ENCODE results near the gene NUMB.
"Not testable (repeated sequence)": the region's sequence is repeated elsewhere in the genome, so short reads cannot be mapped to it uniquely, and the experiment has no call there.

The NUMB gene

GRCh38 chr14:73463411-73463810 lies 5.1 kb upstream of the NUMB start:
- FAIRE-seq: no peak

DNA sequence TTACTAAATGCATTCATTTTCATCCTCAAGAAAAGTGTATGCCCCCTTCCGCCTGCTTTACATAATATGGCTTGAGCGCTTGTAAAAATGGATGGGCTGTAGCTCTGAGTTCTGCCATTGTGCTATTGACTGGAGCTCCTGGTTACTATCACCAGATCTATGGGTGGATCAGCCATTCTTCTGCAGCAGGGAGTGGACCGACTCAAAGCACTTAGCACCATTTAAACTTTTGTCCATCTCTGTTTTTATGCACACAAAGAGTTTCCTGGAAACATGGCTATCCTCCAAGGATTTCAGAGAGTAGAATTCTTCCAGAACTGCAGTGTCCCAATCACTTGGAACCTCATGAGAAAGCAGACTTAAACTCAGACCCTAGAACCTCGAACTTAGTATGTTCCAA lies 4.5 kb upstream of the NUMB start:
- FAIRE-seq: no peak

DNA sequence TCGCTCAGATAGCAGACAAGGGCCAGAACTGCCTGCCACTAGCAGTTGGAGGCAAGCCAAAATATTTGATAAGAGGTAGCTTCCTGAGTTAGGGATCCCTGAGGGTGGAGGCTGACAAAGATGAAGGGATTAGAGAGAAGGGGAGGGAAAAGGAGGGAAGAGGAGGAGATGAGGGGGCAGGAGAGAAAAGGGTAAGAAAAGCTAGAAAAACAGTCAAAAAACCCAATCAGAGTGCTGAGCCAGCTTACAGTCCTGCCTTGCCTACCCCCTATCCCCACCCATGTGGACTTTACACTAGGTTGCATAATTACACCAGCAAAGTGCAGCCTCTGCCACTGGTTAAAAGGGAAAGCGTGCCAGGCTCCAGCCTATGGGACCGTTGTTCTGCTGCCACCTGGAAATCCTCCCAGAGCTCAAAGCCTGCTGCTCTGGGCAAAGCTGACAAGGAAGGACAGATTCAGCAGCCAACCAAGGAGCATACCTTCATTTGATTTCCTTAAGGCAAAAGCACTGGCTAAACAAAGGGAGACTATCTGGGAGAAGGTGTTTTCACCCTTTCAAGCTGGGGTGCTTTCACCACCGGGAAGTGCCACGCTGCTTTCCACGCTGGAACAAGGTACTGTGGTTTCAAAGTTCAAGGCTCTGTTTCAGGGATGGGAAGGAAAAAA lies 3.8 kb upstream of the NUMB start:
- no peak for FAIRE-seq

DNA sequence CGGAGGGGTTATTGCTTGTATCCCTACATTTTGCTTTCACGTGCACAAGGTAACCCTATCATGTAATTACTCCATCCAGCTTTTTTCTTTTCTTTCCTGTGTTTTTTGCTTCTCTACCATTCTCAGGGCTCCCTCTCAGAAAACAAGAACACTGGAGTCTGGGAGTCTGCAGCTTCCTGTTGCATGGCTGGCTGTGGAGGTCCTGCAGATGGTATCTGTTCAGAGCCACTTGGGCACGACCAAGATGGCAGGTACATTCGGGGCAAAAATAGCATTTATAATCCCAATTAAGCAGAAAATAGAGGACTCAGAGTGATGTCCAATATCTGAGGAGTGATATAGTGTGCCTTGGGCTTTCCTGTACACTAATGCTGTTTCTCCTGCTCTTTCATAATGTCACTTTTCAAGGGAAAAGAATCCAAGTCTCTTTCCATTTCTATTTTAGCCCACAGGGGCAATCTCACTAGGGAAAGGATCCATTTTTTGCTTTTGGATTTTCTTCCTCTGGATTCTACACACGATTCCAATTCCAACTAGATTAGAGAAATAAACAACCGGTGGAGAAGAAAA lies 3.2 kb upstream of the NUMB start:
- FAIRE-seq: no peak

- FAIRE-seq: no peak
Observed at GRCh38 chr14:73460691-73461127, 2.4 kb upstream of the NUMB start.

DNA sequence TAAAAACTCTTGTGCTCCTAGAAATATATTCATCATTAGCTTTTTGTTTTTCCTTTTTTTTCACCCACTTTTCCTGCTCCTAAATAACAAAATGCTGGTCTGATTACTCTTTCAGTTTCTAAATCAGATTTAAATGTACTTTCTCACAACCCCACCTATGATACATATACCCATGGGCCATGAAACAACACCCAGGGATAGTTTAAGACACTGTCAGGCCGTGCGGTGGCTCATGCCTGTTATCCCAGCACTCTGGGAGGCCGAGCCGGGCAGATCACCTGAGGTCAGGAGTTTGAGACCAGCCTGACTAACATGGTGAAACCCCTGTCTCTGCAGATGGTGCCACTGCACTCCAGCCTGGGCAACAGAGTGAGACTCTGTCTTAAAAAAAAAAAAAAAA lies 1.6 kb upstream of the NUMB start:
- no peak for FAIRE-seq

- no peak for FAIRE-seq
Observed at GRCh38 chr14:73457924-73458182, 493 bp downstream of the NUMB start.

DNA sequence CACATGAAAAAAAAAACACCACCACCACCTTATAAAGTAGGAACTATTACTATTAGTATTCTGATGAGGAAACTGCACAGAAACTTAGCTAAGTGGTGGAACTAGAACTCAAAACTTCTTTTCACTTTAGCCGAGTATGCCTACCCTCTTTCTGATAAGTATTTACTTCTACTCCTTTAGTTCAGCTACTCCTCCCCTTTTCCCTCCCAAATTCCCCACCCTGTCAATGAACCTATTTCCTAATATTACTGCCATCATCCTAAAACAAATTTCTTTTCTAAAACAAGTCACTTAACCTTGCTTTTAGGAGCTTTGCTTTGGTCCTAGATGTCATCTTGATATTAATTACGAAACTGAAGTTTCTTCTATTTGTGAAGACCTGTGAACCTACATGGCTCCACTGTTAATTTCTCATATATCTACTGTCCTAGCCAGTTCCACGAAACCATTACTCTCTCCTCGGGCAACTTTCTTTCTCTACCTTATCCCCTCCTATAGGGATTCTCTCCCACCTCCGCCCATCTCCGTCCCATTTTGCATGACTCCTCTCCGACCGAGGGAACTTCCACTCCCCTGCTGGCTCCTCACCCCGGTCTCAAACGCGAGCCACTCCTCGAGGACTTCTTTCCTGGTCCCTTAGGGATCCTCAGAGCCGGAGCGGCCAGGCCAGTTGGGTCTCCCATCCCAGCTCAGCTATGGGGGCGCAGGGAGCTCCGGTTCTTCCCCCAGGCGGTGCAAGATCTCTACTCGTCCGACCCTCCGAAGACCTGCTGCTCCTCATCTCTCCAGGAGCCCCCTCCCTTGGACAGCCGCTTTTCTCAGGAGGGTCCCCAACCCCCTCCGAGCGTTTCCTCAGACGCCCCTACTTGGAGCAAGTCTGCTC lies 1.1 kb downstream of the NUMB start:
- no peak for FAIRE-seq

GRCh38 chr14:73455294-73455693 lies 3.1 kb downstream of the NUMB start:
- no peak for FAIRE-seq

- no peak for FAIRE-seq
Observed at GRCh38 chr14:73452341-73453186, 5.8 kb downstream of the NUMB start.

DNA sequence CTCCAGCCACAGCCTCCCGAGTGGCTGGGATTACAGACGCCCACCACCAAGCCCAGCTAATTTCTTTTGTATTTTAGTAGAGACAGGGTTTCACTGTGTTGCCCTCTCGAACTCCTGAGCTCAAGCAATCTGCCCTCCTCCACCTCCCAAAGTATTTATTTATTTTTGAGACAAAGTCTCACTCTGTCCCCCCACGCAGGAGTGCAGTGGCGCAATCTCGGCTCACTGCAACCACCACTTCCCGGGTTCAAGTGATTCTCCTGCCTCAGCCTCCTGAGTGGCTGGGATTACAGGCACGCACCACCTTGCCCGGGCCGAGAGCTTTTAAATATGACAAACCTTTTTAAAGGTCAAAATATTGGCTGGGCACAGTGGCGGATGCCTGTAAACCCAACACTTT lies 14.6 kb downstream of the NUMB start:
- no peak for FAIRE-seq

GRCh38 chr14:73441286-73441685 lies 17.1 kb downstream of the NUMB start:
- no peak for FAIRE-seq

GRCh38 chr14:73438993-73439392 lies 19.4 kb downstream of the NUMB start:
- peak; percentile 36 for FAIRE-seq

GRCh38 chr14:73437206-73437605 lies 21.1 kb downstream of the NUMB start:
- no peak for FAIRE-seq

DNA sequence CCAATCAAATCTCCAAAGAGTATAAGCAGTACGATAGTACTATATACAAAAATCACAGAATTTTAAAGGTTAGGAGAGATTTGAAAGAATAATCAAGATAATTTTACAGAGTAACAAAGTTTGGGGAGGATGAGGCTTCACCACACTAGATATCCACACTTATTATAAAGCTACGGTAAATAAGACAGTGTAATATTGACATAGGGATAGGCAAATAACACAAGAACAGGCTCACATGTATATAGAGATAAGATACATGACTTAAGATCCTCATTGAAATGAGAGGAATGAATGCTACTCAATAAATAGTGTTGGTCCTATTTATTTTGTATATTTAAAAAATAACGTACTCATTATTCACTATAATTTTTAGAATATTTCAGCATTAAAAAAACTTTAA lies 26.2 kb downstream of the NUMB start:
- no peak for FAIRE-seq

DNA sequence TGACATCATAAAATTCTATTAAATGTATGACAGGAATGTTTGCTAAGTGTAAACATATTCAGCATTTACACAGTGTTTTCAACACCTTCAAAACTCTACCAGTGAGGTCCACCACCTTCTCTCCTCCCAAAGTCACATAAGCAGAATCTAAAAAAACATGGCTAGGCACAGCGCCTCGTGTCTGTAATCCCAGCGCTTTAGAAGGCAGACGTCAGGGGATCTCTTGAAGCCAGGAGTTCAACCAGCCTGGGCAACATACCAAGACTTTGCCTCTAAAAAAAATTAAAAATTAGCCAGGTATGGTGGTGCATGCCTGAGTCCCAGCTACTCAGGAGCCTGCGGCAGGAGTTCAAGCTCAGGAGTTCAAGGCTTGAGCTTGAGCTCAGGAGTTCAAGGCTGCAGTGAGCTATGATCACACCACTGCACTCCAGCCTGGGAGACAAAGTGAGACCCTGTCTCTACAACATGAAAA lies 30.0 kb downstream of the NUMB start:
- FAIRE-seq: peak; percentile 76

- FAIRE-seq: no peak
Observed at GRCh38 chr14:73427516-73428264, 30.7 kb downstream of the NUMB start.

DNA sequence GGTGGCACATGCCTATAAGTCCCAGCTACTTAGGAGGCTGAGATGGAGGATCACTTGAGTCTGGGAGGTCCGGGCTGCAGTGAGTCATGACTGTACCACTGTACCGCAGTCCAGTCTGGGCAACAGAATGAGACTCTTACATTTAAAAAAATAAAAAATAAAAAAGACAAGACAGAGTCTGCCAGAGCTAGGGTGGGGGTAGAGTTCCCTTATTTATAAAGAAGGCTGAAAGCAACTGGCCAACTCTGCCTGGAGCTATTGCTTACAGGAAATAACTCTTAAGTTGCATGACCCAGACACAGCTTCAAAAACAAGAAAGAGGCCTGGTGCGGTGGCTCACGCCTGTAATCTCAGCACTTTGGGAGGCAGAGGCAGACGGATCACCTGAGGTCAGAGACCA lies 31.5 kb downstream of the NUMB start:
- no peak for FAIRE-seq

DNA sequence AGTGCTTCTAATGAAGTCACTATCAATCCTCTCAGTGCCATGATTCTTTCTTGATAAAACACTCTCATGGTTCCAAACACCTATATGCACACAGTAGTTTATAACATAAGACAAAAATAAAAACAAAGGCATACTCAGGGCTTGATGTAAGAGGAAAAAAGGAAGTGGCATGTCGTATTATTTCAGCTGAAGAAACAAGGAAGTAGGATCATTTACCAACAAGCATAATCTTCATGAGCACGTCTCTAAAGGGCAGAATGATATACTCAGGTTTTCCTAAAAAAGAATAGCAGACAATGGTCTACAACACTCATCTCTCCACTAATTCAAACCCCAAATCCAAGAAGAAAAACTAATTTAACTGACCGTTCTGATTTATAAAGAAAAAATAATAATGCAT lies 33.9 kb downstream of the NUMB start:
- FAIRE-seq: no peak

DNA sequence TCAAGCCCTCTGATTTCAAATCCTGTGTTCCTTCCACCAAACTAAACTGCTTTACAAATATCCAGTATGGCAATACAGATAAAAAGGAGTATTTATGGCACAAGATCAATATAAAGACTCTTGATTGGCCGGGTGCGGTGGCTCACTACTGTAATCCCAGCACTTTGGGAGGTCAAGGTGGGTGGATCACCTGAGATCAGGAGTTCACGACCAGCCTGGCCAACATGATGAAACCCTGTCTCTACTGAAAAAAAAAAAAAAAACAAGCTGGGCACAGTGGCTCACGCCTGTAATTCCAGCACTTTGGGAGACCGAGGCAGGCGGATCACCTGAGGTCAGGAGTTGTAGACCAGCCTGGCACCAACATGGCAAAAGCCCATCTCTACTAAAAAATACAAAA lies 35.3 kb downstream of the NUMB start:
- not testable (repeated sequence) for FAIRE-seq

DNA sequence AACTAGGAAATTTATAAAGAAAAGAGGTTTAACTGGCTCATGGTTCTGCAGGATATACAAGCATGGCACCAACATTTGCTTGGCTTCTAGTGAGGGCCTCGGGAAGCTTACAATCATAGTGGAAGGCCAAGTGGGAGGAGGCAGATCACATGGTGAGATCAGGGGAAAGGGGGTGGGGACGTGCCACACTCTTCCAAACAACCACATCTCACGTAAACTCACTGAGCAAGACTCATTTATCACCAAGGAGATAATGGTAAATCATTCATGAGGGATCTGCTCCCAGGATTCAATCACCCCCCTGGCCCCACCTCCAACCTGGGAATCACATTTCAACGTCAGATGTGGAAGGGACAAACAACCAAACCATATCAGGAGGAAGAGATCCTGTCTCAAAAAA lies 35.8 kb downstream of the NUMB start:
- no peak for FAIRE-seq

DNA sequence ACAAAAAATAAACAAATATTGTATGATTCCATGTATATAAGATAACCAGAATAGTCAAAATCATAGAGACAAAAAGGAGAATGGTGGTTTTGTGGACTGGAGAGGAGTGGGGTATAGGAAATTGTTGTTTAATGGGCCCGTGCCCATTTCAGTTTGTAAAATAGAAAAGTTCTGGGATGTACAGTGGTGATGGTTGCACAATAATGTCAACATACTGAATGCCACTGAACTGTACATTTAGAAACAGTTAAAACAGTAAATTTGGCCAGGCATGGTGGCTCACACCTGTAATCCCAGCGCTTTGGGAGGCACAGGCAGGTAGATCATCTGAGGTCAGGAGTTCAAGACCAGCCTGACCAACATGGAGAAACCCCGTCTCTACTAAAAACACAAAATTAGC lies 40.1 kb downstream of the NUMB start:
- FAIRE-seq: no peak

DNA sequence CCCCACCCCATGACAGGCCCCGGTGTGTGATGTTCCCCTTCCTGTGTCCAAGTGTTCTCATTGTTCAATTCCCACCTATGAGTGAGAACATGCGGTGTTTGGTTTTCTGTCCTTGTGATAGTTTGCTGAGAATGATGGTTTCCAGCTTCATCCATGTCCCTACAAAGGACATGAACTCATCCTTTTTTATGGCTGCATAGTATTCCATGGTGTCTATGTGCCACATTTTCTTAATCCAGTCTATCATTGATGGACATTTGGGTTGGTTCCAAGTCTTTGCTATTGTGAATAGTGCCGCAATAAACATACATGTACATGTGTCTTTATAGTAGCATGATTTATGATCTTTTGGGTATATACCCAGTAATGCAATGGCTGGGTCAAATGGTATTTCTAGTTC lies 52.1 kb downstream of the NUMB start:
- not testable (repeated sequence) for FAIRE-seq
